SHP77 (cell line): Measurements from ENCODE around the gene BMERB1.
"Not testable (repeated sequence)": the region's sequence is repeated elsewhere in the genome, so short reads cannot be mapped to it uniquely, and the experiment has no call there.

Source experiments
- DNase-seq, 2 experiments: peaks; one replicate each; lab custom pipeline; 2025; lab: John Stamatoyannopoulos, UW

Gene BMERB1

DNA sequence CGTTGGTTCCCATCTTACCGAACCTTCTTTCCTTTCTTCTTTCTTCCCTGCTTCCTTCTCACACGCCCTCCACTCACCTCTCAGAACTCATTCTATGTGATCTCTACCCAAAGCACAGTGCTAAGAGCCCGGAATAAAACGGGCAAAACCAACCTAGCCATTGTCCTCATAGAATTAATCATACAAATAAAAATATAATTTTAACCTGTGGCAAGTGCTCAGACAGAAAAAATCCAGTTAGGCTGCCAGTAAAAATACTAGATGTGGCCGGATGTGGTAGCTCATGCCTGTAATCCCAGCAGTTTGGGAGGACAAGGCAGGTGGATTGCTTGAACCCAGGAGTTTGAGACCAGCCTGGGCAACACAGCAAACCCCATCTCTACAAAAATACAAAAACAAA lies 27.0 kb downstream of the BMERB1 start:
- DNase-seq: no peak

DNA sequence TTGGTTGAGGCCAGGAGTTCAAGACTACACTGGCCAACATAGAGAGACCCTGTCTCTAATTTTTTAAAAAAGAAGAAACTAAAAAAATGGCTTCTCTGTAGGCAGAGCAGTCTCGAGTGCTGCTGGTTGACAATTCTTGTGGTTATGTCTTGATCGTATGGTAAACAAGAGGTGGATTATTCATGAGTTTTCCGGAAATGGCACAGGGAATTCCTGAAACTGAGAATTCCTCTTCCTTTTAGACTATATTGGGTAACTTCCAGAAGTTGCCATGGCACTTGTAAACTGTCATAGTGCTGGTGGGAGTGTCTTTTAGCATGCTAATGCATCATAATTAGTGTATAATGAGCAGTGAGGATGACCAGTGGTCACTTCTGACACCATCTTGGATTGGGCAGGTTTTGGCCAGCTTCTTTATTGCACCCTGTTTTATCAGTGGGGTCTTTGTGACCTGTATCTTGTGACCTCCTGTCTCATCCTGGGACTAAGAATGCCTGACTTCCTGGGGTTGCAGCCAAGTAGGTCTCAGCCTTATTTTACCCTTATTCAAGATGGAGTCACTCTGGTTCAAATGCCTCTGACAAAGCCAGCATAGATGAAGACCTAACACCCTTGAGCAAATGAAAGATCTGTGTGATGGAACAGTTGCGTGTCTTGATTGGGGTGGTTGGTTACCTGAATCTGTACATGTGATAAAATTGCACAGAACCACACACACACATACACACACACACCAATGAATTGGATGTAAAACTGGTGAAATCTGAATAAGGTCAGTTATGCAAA lies 30.2 kb downstream of the BMERB1 start:
- no peak for DNase-seq

DNA sequence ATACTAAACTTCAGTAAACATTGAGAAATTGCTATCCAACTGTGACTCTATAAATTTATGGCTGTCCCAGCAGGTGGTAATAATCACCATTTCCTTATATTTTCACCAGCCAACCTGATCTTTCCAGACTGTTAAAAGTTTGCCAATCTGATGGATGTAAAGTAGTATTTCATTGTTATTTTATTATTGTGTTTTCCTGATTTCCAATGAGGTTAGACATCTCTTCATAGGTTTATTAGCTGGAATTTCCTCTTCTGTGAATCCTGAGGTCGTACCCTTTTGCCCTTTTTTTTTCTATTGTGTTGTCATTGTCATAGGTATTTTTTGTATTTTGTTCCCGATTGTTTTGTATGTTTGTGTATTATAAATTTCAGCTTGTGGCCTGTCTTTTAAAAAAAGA lies 31.7 kb downstream of the BMERB1 start:
- DNase-seq: no peak

DNA sequence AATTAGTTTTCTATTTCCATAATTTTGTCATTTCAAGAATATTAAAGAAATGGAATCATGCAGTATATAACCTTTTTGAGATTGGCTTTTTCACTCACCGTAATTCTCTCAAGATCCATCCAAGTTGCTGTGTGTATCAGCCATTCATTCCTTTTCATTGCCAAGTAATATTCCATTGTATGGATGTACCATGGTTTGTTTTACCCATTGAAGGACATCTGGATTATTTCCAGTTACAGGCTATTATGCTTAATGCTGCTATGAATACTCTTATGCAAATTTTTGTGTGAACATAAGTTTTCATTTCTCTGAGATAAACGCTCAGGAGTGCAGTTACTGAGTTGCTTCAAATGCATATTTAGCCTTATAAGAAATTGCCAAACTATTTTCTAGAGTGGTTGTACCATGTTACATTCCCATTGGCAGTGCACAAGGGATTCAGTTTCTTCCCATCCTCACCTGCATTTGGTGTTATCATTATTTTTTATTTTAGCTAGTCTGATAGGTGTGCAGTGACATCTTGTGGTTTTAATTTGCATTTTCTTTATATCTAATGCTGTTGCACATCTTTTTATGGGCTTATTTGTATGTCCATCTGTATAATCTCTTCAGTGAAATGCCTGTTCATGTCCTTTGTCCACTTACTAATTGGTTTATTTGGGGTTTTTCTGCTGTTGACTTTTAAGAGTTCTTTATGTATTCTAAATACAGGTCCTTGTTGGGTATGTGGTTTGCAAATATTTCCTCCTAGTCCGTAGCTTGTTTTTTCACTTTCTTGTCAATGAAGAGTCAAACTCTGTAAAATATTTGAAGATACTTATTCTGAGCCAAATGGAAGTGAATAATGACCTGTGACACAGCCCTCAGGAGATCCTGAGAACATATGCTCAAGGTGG lies 32.7 kb downstream of the BMERB1 start:
- DNase-seq: no peak

DNA sequence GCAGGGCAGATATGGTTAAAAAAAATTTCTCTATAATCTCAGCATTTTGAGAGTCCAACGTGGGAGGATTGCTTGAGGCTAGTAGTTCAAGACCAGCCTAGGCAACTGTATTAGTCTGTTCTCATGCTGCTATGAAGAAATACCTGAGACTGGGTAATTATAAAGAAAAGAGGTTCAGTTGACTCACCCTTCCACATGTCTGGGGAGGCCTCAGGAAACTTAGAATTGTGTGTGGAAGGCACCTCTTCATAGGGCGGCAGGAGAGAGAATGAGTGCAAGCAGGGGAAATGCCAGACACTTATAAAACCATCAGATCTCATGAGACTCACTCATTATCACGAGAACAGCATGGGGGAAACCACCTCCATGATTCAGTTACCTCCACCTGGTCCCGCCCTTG lies 42.6 kb downstream of the BMERB1 start:
- not testable (repeated sequence) for DNase-seq

DNA sequence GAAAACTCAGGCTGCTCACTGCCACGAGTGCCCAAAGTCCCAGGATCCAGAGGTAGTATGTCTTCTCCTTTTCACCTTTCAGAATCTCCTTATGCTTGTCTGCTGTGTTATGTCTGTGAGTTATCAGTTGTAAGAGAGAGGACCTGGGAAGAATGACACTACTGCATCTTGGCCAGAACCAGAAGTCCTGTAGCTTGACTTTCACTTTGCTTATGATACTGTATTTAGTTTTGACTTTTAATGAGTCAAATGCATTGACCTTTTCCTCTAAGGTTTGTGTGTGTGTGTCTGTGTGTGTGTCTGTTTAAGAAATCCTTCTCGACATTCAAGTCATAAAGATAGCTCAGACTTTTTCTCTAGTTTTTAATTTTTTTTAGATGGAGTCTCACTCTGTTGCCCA lies 43.4 kb downstream of the BMERB1 start:
- DNase-seq: no peak

DNA sequence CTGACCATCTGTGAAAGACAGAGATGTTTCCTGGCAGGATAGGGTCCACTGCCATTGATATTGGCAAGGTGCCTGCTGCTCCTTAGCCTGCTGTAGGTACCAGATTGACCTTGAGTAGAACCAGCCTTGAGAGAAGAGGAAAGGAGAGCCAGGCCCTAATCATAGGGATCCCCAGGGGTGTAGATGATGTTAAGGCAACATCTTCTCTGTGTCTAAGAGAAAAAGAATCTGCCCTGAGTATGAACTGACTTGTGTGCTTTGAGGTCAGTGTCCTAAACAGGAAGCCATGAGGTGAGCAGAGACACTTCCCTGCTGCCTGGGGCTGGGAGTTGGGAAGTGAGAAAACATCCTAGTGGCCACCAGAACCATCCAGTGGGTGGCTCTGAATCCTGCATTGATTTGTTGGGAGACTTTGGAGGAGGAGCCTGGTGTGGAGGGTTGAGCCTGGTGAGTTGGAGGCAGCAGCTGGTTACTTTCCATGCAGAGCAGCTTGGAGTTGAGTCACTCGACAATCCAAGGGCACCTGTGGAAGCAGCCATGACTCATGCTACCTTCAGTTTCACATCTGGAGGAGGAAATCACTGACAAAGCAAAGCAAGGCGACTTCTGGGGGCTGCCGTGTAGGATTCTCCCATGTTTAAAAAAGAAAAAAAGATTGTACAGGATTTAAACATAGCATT lies 47.8 kb downstream of the BMERB1 start:
- DNase-seq: peak; percentile 91 to 95

DNA sequence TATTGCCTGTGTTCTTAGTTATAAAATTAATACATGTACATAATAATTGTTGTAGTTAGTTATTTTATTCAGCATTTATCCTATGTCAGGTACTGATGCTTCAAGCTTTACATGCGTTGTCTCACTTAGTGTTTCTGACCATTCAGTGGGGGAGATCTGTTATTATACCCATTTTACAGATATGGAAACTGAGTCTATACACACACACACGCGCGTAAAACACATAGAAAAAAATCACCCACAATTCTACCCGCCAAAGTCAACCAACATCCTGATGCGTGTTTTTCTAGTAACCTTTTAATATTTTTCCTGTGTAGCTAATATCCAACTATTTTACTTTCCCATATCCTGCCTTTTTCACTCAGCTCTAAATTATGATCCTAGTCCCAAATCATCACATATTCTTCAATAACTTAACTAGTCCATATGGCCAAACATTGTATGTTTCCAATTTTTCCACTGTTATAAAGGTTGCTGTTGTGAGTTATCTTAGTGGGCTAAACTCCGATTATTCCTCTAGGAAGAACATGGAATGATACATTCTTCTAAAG lies 48.4 kb downstream of the BMERB1 start:
- no peak for DNase-seq

DNA sequence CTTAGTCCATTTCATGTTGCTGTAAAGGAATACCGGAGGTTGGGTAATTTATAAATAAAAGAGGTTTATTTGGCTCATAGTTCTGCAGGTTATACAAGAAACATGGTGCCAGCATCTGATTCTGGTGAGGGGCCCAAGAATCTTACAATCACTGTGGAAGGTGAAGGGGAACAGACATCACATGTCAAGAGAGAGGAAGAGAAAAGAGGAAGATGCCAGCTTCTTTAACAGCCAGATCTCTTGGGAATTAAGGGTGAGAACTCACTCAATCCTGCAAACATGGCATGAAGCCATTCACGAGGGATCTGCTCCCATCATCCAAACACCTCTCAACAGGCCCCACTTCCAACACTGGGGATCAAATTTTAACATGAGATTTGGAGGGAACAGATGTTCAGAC lies 49.5 kb downstream of the BMERB1 start:
- DNase-seq: no peak

DNA sequence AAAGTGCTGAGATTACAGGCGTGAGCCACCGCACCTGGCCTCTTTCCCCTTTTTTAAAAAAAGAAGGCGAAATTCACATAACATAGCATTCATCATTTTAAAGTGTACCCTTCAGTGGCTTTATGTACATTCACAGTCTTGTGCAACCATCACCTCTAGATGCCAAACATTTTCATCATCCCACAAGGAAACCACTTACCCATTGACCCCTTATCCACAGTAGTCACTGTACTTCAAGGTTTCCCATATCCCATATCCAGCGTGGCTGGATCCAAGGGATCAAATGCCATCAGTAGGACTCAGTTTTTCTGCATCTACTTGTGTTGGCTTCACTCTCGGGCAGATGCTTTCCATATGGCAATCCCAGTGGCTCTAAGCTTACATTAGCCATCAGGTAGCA lies 50.3 kb downstream of the BMERB1 start:
- no peak for DNase-seq

DNA sequence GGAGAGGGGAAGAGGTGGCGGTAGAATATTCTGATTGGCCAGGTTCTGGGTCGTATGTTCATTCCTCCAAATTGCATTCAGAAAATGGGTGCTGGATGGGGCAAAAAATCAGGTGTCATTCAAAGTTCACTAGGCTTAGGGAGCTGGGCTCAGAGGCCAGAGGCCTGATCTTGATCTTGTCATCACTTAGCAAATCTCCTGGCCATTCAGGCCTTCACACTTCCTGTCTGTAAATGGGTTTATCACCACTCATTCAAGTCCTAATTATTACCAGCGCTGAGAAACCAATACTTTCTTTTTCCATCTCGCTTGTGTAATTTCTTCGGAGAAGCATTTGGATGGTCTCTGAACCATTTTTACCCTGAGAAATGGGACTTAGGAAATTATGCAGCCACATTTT lies 50.8 kb downstream of the BMERB1 start:
- DNase-seq: no peak

DNA sequence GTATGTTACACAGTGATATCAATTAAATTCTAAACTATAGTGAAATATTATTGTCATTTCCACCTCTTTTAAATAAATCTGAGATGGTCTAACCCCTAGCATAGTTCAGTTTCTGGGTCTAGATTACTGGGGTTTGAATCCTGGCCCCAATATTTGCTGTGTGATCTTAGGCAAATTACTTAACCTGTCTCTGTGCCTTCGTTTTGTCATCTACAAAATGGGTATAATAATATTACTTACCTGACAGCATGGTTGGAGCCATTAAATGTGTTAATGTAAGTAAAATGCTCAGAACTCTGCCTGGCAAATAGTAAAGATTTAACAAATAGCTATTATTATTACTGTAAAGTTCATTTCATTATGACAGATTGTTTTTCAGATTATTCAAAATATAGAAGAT lies 52.3 kb downstream of the BMERB1 start:
- no peak for DNase-seq

DNA sequence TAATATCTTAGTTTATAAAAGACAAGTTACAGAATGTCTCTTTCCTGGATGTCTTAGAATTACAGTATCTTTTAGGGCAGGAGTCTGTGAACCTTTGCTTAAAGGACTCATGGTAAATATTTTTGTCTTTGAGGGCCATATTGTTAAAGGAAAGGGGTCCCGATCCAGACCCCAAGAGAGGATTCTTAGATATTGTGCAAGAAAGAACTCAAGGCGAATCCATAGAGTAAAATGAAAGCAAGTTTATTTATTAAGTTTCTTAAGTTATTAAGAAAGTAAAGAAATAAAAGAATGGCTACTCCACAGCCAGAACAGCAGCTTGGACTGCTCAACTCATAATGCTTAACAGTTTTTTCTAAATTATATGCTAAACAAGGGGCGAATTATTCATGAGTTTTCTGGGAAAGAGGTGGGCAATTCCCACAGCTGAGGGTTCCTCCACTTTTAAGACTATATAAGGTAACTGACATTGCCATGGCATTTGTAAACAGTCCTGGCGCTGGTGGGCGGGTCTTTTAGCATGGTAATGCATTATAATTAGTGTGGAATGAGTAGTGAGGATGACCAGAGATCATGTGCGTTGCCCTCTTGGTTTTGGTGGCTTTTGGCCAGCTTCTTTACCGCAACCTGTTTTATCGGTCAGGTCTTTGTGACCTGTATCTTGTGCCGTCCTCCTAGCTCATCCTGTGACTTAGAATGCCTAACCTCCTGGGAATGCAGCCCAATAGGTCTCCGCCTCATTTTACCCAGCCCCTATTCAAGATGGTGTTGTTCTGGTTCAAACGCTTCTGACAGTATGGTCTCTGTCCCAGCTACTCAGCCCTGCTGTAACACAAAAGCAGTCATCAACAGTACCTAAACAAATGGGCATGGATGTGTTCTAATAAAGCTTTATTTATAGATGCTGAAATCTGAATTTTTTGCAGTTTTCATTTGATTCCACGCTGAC lies 53.2 kb downstream of the BMERB1 start:
- no peak for DNase-seq

DNA sequence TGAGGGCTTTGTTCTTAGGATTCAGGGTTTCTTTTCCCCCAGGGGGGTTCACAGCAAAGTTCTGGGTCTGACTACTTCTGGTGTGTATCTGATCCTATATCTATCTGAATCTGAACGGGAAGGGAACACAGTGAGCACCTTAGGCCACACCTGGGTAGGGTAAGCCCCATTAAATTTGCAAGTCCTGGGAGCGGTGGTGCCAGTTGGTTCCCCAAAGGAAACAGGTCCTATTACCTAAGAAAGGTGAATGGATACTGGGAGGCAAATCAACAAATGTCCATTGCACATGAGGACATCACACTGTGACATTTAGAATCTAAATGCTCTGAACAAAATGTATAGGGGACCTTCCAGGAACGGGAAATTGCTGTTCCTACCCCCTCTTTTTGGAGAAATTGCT lies 54.6 kb downstream of the BMERB1 start:
- DNase-seq: no peak

DNA sequence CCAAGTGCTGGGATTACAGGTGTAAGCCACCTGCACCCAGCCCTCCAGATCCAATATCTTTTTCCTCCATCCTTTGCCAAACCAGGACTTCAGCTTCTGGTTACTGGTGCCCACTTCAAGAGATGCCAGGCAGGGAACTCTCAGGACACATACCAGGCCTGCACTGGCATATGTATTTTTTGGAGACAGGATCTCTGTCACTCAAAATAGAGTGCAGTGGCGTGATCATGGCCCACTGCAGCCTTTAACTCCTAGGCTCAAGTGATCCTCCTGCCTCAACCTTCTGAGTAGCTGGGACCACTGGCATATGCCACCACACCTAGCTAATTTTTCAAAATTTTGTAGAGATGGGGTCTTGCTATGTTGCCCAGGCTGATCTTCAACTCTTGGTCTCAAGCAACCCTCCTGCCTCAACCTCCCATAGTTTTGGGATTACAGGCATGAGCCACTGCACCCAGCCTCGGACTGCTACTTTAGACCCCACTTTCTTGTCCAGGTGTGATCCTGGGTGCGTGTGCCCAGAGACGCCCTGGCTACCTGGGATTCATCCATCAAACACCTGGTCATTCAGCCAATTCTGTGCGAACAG lies 55.8 kb downstream of the BMERB1 start:
- DNase-seq: no peak

DNA sequence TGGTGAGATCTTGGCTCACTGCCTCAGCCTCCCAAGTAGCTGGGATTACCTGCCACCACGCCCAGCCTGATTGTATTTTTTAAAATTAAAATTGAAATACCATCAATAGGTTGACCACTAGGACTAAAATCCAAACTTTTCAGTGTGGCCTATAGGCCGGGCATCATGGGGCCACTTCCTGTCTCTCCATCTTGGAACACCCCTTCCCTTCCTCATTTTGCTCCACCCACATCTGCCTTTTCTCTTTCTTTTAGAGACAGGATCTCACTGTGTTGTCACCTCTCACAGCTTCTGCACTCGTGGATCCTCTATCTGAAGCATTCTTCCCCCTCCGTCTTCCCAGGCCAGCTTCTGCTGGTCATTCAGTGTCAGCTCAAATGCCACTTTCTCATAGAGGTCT lies 57.0 kb downstream of the BMERB1 start:
- DNase-seq: no peak

DNA sequence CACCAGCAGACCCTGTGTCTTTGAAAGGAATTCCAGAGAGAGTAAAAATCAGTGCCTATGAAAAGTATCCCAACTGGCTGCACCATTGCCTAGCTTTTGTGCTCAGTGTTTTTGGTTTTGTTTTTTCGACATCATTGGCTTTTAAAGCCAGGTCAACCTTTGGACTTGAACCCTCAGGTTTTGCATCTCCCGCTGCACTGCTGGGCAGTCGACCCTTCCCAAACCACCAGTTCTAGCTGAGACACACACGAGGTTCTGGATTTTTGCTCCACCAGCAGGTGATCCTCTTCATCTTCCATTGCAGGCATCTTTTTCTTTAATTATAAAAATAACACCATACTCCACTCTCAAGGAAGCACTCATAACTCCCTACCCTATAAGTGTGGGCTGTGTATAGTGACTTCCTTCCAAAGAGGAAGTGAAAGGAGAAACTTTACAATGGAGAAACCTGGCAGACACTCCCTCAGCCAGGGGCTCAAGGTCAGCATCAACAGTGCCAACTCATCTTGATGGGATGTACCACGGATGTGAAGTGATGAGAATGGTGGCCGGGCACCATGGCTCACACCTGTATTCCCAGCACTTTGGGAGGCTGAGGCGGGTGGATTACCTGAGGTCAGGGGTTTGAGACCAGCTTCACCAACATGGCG lies 57.8 kb downstream of the BMERB1 start:
- DNase-seq: no peak

DNA sequence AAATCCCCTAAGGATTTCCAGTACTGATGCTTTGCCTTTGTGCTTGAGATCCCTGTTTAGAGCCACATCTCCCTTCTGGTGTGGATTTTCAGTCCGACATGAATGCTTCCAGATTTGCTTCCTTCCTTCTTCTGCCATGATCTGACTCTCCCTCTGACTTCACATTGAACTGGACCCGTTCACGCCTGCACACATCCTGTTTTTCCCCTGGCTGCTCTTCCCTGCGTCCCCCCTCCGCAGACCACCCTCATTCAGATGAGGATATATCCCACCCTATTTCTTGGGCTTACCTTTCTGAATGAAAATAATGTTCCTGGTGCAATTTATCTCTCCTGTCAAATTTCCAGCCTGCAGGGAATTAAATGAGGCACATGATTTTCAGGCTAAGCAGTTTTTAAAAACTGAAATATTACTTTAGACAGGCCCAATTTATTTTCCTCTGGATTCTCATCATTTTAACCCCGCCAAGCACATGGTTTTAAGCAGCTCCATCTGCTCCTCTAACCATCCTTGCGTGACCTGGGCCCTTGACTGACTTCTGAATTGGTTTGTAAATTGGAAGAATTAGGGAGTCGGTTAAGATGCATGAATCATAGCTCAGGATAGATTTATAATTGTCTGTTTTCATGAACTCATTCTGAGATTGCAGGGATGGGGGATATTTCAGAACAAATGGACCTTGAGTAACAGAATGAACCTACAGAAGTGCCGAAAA lies 59.2 kb downstream of the BMERB1 start:
- peak in 1 of 2 experiments; percentile 15 for DNase-seq

DNA sequence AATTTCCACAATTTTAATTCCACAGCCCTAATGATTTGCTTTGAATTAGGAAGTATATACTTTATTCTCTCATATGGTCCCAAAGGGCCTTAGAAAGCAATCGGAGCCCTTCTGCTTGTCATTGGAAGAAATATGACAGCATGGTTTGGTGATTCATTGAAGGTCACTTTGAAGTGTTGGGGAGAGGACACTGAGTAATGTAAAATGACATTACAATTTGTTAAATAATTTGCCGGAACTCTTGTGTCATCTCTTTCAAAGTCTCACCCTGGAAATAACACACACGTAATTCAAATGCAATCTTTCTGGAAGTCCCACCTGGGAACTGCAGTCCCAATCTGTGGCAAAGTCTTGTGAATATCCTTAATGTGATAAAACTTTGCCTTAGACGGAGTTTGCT lies 59.8 kb downstream of the BMERB1 start:
- peak in 1 of 2 experiments; percentile 14 for DNase-seq

DNA sequence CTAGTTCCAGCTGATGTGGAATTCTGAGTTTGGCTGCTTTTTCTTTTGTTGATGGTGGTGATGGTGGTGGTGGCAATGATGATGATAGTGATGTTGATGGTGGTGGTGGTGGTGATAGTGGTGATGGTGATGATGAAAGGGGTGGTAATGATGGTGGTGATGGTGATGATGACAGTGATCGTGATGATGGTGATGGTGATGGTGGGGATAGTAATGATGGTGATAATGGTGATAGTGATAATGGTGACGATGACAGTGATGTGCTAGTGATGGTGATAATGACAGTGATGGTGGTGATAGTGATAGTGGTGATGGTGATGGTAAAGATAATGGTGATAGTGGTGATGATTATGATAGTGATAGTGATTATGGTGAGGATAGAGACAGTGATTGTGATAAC lies 61.5 kb downstream of the BMERB1 start:
- DNase-seq: no peak
